ENCODE measurements around the gene MYCT1.

The MYCT1 gene

DNA sequence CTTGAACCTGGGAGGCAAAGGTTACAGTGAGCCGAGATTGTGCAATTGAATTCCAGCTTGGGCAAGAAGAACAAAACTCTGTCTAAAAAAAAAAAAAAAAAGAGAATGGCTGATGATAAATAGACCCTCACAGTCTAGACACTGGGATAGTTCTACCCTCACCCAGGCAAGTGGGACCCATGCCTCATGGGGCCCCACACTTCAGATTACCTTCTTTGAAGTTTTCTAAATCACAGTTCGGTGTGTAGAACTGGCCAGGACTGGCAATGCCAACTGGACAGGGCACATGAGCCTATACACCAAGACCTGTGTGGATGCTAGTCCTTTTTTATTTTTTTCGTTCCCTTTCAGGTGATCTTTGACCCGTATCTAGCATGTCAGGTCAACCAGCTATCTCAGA is 28.6 kb downstream of the MYCT1 start:
- DNase-seq, result no peak

DNA sequence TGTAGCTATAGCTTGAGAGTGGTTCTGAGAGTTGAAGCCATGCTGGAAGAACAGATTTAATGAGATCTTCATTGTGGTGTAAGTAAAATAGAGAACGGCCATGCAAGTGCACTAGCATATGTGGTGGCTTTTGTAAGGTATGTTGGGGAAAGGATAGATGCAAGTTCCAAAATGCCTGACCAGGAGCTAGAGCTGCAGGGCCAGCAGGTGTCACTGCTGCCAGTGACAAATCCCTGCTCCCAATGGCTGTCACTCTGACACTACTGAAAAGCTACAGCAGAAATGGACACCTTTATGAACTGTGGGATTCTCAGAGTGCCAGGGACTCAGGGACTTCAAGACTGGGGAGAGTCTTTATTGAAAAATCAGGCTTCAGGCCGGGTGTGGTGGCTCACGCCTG is 29.8 kb downstream of the MYCT1 start:
- no peak for DNase-seq

DNA sequence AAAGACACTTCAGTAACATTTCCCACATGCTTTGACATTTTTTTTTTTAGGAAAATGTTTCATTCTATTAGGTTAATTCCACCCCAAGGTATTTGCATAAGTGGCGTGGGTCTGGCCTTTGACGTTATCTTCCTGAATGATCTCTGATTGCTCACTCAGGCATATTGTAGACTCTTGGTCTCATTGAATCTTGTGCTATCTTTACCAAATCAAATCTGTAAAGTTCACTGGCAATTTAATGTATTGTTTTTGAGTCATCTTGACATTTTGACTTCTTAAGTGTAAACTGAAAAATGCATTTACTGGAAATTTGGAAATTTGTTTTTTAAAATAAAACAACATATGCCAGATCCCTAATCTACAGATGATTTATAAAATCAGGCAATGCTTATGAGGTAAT is 36.9 kb downstream of the MYCT1 start:
- no peak for DNase-seq

DNA sequence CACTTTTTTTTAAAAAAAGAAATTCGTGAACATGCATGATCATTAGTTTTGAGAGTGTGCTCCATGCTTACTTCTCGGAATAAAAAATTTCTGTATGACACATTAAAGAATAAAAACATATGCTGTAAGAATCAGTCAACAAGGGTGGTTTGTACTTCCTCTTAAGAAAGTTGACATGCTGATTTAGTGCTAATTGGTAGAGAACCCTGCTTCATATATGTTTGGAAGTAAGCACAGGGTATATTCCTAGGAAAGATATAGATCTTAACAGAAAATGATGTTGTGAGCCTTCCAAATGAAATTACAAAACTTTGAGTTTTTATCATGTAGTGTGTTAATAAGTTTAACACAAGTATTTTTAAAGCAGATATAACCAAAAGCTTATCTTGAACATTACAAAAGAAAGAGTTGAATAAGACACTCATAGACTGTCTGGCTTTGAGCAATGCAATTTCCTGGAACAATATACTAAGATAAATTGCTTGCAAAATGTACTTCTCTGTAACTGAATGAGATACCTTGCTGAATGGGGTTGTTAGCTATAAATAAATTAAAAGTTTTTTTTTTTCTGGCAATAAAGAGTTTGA is 39.1 kb downstream of the MYCT1 start:
- DNase-seq, result no peak

DNA sequence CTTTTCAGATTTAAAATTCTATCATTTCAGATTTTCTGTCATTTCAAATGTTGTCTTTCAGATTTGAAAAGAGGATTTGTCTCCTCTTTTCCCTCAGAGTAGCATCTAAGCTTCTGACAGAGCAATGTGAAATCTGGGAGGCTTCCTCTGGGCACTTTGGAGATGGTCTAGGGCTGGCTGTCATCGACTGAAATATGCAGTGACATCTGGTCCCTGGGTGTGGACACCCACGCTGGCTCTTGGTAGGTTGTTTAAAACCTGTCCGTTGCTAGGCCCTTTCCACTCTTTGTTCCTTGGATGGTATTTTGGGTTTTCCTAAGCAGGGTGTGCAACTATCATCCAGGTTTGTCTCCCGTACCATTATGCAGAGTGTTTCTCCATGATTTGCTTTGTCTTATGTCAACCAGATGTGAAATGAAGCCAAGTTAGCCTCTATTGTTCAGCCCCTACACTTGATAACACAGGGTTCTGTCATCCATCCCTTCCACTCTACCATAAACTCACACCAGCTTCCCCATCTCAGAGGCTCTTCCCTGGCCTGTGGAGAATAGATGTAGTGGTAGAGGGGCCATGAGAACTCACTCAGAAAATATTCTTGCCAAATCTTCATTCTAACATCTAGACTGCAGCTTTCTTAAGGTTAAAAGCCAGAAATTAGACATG is 47.9 kb downstream of the MYCT1 start:
- DNase-seq, result no peak

DNA sequence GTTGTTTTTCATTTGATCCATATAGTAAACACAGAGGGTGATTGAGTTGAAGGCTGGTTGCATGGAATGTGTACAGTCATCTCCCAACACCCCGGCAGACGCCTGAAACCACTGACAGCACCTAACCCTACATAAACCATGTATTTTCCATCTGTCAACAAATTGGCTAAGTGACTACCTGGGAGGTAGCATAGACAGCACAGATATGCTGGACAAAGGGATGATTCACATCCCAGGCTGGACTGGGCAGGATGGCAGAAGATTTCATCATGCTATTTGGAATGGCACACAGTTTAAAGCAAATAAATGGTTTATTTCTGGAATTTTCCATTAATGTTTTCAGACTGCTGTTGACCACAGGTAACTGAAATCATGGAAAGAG is 48.5 kb downstream of the MYCT1 start:
- DNase-seq, result no peak

DNA sequence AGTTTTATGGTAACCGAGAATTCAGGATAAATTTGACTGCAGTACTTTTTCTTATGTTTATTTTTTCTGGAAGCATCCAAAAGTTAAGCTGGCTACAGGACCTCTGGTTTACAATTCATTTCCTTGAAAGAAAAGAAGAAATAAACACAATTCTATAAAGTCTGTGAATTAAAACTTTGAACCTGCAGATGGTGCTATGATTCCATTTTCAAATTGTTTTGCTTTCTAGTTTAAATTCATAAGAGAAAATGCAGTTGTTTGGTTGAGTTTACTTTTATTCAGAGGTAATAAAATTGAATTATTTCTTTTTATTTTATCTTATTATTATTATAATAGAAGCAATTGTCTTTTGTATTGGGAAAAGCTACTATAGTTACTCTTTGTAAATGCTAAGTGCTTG is 51.1 kb downstream of the MYCT1 start:
- DNase-seq, result no peak

DNA sequence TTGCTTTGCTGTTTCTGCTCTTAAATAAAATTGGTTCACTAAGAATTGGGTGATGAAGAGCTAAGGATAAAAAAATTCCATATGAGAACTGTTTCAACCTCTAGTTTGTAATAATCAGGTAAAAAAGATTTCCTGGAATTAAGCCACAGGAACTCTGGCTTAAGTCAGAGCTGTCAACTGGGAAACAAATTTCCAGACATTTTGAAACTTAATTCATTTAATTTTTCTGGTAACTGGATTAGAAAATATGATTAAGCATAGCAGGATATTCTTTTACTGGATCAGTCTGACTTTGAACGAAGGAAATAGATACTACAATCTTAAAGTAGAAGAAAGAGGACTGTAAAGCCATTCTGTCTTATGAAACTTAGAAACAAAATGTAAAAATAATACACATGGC is 51.6 kb downstream of the MYCT1 start:
- no peak for DNase-seq

DNA sequence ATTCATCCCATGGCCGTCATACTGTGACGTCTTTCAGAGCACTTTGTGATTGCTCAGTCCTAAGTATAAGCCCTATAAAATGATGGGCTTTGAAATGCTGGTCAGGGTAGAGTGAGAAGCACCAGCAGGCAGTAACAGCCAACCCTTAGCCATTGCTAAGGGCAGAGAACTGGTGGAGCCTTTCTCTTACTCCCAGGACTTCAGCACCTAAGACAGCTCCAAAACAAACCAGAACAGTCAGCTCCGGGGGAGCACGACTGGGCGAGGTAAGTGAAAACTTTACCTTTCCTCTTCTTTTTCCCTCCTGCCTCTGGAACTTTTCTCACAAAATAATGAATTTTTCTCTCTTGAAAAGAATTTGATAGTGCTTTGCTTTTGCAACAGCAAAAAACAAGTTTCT is 53.0 kb downstream of the MYCT1 start, which contains the start of gene VIP:
Gene VIP (plus strand): TSS at position 104 of the 400 bp plus-strand sequence. CDS start 1,381 bp downstream, outside the sequence.
- no peak for DNase-seq

DNA sequence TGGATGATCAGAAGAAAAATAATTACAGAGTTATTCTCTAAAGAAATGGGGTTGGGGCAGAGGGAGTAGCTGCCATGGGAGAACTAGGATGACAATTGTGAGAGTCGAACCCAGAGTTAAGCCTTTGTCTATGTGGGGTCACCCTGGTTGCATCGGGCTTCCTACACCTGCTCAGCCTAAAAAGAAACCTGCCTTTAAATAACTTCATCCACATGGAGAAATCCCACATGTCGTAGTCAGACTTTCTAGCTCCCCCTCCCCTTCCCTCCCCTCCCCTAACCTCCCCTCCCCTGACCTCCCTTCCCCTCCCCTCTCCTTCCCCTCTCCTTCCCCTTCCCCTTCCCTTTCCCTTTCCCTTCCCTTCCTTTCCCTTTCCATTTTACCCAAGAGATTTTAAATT is 67.6 kb downstream of the MYCT1 start:
- DNase-seq, result no peak

DNA sequence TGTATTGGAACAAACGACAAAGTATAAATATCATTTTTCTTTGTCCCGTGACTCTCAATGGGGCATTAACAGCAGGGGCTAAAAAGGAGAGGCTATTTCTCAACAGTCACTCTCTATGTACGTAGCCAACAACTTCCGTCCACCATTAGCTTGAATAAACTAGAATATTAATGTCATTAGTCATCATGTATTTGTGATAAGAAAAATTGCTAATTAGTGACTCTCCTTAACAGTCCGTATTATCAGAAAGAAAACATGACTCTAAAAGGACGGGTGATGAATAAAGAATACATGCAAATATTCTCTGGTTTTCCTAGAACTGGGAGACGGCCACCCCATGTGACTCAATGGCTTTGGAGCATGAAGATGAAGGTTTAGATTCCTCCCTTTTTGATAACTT is 71.5 kb downstream of the MYCT1 start:
- DNase-seq, result no peak

DNA sequence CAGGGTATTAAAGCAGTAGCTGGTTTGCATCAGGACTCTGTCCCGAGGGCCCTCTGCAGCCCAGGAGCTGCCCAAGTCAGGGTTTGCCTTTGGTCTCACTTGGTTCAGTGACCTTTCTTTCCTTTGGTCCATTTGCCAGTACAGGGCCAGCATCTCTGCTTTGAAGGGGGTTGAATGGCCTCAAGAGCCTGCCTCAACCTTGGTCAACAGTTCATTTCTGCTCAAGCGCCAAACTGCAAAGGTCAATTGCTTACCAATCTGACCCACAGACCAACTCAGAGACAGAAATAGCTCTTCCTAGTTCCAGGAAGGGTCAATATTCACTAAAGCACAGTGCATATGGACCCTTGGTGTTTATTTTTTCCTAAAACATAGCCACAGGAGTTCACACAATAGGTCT is 72.3 kb downstream of the MYCT1 start:
- no peak for DNase-seq

DNA sequence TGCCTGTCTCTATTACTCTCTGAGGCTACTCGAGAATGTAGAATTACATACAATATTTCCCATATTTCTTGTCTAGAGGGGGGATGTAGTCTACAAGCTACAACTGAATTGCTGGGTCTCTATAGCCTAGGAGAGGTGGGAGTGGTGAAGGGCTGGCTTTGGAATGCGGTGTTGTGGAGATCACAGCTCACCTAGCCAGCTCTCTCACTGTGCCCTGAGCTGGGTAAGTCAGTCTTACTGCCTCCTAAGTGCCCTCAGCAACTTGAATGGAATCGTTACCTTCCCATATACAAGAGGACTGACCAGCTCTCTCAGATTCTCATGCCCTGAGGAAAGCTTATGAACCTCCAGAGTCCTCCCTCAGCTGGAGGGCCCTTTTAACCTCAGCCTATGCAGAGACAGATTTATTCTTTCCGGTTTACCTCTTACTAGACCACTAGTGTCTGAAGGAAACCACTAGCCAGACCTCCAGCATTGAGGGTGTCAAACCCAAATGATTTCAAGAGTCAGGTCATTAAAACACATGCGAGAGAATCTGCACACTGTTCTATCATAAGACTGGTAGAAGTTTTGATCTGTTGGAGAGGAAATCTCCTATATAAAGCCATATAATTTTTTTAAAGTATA is 73.5 kb downstream of the MYCT1 start:
- DNase-seq, result no peak

Measured in T-helper 9 cell (primary cell).